HepG2 (cell line): Measurements from ENCODE around the gene LRPAP1. TPM values are rescaled to one million over a fixed set of nuclear protein-coding genes. Genes with fewer than 3 reads are reported as not detected.

Source experiments
- ATAC-seq: fragments of 200-7000 bp; cut with Tn5 transposase; 3 replicates; pipeline ENCODE4 v1.9.1; 2020; ENCODE audit warnings: mild to moderate bottlenecking, moderate library complexity
- BruUV-seq: library from RNA; stranded (reverse); fragments of 400-500 nt; replicated peaks from 2 replicates; lab custom pipeline; 2021; lab: Mats Ljungman, UMichigan
- CTCF ChIA-PET: fragments of 300-600 bp; formaldehyde crosslinking; extraction: SDS; loops from one replicate; lab custom pipeline; 2021; ENCODE audit warnings: low total read pairs, inconsistent platforms, low intra/inter-chr PET ratio; lab: Yijun Ruan, JAX
- POLR2A ChIA-PET: fragments of 350-600 bp; sonication (Branson Sonifier 250); formaldehyde crosslinking; loops from one replicate; lab custom pipeline; 2020; ENCODE audit warnings: antibody characterized with exemption, inconsistent platforms; lab: Yijun Ruan, JAX
- DNase-seq: peaks from one replicate; pipeline ENCODE4 v3.0.0-alpha.2; 2015; ENCODE audit warnings: low spot score
- FAIRE-seq: peaks from 3 replicates; lab custom pipeline; 2011; peaks lifted over from hg19 to GRCh38; lab: Jason Lieb, UNC
- H2AFZ ChIP-seq: one replicate; pipeline ENCODE4 v1.6.1; 2011; ENCODE audit warnings: low read length, inconsistent platforms
- H3K27ac ChIP-seq: fragments of 300-600 bp; 3 replicates; pipeline ENCODE4 v1.8.0; 2011; ENCODE audit warnings: mixed run types, mild to moderate bottlenecking, mixed read lengths, low read length, inconsistent platforms; ENCODE audit not compliant: insufficient read depth; ENCODE audit errors: extremely low read length
- H3K27me3 ChIP-seq, 2 experiments: fragments of 200-600 bp in 1 of 2; 2 replicates in 1 of 2; 3 replicates in 1 of 2; pipeline versions ENCODE4 v1.6.0 to v1.8.0; 2011; ENCODE audit warnings: low read length in 2 of 2, mild to moderate bottlenecking in 2 of 2, moderate library complexity in 2 of 2, inconsistent platforms in 1 of 2; ENCODE audit not compliant: insufficient read depth in 2 of 2, control insufficient read depth in 1 of 2
- H3K36me3 ChIP-seq, 2 experiments: fragments of 200-600 bp in 1 of 2; replicated peaks in 1 of 2; 2 replicates in 1 of 2; 3 replicates in 1 of 2; pipeline versions ENCODE4 v1.5.1 to v1.8.0; 2011; ENCODE audit warnings: low read length in 2 of 2, inconsistent platforms in 1 of 2; ENCODE audit not compliant: insufficient read depth in 2 of 2, control insufficient read depth in 1 of 2
- H3K4me1 ChIP-seq: 2 replicates; pipeline ENCODE4 v1.5.1; 2012; ENCODE audit warnings: low read length, inconsistent platforms; ENCODE audit not compliant: insufficient read depth
- H3K4me2 ChIP-seq: 2 replicates; pipeline ENCODE4 v1.6.0; 2011; ENCODE audit warnings: low read depth, low read length, inconsistent platforms
- H3K4me3 ChIP-seq, 3 experiments: fragments of 200-600 bp in 1 of 3; sonication (generic), shearing (Covaris generic) in 1 of 3; replicated peaks in 1 of 3; 2 replicates each; pipeline ENCODE4 v1.5.1; 2011 to 2016; ENCODE audit warnings: low read length in 3 of 3, inconsistent platforms in 2 of 3, low read depth in 2 of 3, mild to moderate bottlenecking in 2 of 3, control low read depth in 1 of 3, mixed read lengths in 1 of 3; ENCODE audit not compliant: insufficient read depth in 1 of 3
- H3K79me2 ChIP-seq: one replicate; pipeline ENCODE4 v1.6.1; 2011; ENCODE audit warnings: low read length, inconsistent platforms; ENCODE audit not compliant: insufficient read depth
- H3K9ac ChIP-seq: 2 replicates; pipeline ENCODE4 v1.6.0; 2011; ENCODE audit warnings: mild to moderate bottlenecking, low read depth, low read length, inconsistent platforms; ENCODE audit not compliant: insufficient read depth
- H3K9me3 ChIP-seq: 2 replicates; pipeline ENCODE4 v1.5.1; 2012; ENCODE audit warnings: mild to moderate bottlenecking, low read length
- H4K20me1 ChIP-seq: 2 replicates; pipeline ENCODE4 v1.6.0; 2011; ENCODE audit warnings: inconsistent platforms, mild to moderate bottlenecking, low read length, moderate library complexity; ENCODE audit not compliant: insufficient read depth
- AGO2 ChIP-seq: fragments of 200-400 bp; formaldehyde crosslinking; optimal IDR thresholded peaks from 2 replicates; pipeline ENCODE3; 2017; ENCODE audit warnings: mild to moderate bottlenecking, low read depth, low read length, moderate library complexity
- ARHGAP35 ChIP-seq: sonication (generic); formaldehyde crosslinking; IDR thresholded peaks from 2 replicates; pipeline ENCODE4 v1.9.0; 2022; ENCODE audit warnings: mild to moderate bottlenecking, inconsistent platforms, moderate library complexity, missing genetic modification reagents, borderline replicate concordance
- GATA4 ChIP-seq: sonication (generic); IDR thresholded peaks from 2 replicates; pipeline ENCODE4 v1.6.1; 2016; ENCODE audit warnings: antibody characterized with exemption, low read depth, borderline replicate concordance
- PRDM15 ChIP-seq: sonication (generic); formaldehyde crosslinking; IDR thresholded peaks from 2 replicates; pipeline ENCODE4 v1.4.0; 2020; ENCODE audit warnings: missing genetic modification reagents
- RBM22 ChIP-seq: fragments of 200-400 bp; formaldehyde crosslinking; optimal IDR thresholded peaks from 2 replicates; pipeline ENCODE3; 2017; ENCODE audit warnings: mild to moderate bottlenecking, low read length, moderate library complexity
- THAP8 ChIP-seq: sonication (generic); formaldehyde crosslinking; IDR thresholded peaks from 2 replicates; pipeline ENCODE4 v1.5.1; 2020; ENCODE audit warnings: missing genetic modification reagents, mild to moderate bottlenecking, borderline replicate concordance
- ZC3H13 ChIP-seq: sonication (generic); formaldehyde crosslinking; IDR thresholded peaks from 2 replicates; pipeline ENCODE4 v1.8.1; 2023; ENCODE audit warnings: mild to moderate bottlenecking, missing genetic modification reagents, moderate library complexity
- ZNF414 ChIP-seq: sonication (generic); formaldehyde crosslinking; IDR thresholded peaks from 2 replicates; pipeline ENCODE4 v1.5.0; 2020; ENCODE audit warnings: missing genetic modification reagents
- ZNF510 ChIP-seq: sonication (generic); formaldehyde crosslinking; IDR thresholded peaks from 2 replicates; pipeline ENCODE4 v1.4.0; 2020; ENCODE audit warnings: low read depth, mild to moderate bottlenecking, missing genetic modification reagents
- ZNF678 ChIP-seq: sonication (generic); formaldehyde crosslinking; IDR thresholded peaks from 2 replicates; pipeline ENCODE4 v1.4.0; 2020; ENCODE audit warnings: mild to moderate bottlenecking, missing genetic modification reagents
- ZNF792 ChIP-seq: IDR thresholded peaks from 2 replicates; pipeline ENCODE4 v1.6.1; 2016
- WGBS: methylation state at CpG from one replicate; pipeline ENCODE4 v1.1.6; 2017; ENCODE audit warnings: low lambda C conversion rate; 5-methylcytosine and 5-hydroxymethylcytosine counted together
- in situ Hi-C: cut with HindIII; loops from 2 replicates; pipeline ENCODE4 v1.10.0; 2017; ENCODE audit warnings: low pct_unique_long_range_greater_than_20kb; ENCODE audit not compliant: extremely low pct_ligation_motif_present
- intact Hi-C: fragments of 100-400 bp; cut with micrococcal nuclease; formaldehyde crosslinking; loops from one replicate; pipeline ENCODE4 v1.10.0; 2022; ENCODE audit not compliant: unreplicated experiment
- polyA plus RNA-seq, 8 experiments: library from polyadenylated mRNA; depleted of rRNA in 3 of 8; stranded (reverse) in 7 of 8; unstranded in 1 of 8; fragments of >200 nt; fragmentation: Illumina TruSeq in 4 of 8; extraction: Trizol in 4 of 8; gene quantifications; 2 replicates each; pipeline versions ENCODE4 v1.2.1 to v1.2.3, GENCODE V29; 2011 to 2016; ENCODE audit warnings: low read depth in 4 of 8, missing spikeins in 1 of 8, mixed read lengths in 1 of 8; ENCODE audit not compliant: insufficient read depth in 1 of 8
- total RNA-seq, 5 experiments: library from RNA; depleted of rRNA; stranded (reverse); fragments of >200 nt; fragmentation: Illumina TruSeq; extraction: Trizol; gene quantifications; 2 replicates each; pipeline ENCODE4 v1.2.3, GENCODE V29; 2016; ENCODE audit warnings: low read depth in 1 of 5
- TF ChIP-seq, protein P1 (sequence below): sonication (generic); formaldehyde crosslinking; IDR thresholded peaks from 2 replicates; pipeline ENCODE4 v1.4.0; 2020; ENCODE audit warnings: missing genetic modification reagents; ENCODE audit errors: not compliant biosample characterization

The LRPAP1 gene
- total and polyA plus RNA-seq, 2 of the 13 experiments (the other 11 are each of a cell fraction or from before 2014, with no cell fraction given), result 153 to 191 TPM

DNA sequence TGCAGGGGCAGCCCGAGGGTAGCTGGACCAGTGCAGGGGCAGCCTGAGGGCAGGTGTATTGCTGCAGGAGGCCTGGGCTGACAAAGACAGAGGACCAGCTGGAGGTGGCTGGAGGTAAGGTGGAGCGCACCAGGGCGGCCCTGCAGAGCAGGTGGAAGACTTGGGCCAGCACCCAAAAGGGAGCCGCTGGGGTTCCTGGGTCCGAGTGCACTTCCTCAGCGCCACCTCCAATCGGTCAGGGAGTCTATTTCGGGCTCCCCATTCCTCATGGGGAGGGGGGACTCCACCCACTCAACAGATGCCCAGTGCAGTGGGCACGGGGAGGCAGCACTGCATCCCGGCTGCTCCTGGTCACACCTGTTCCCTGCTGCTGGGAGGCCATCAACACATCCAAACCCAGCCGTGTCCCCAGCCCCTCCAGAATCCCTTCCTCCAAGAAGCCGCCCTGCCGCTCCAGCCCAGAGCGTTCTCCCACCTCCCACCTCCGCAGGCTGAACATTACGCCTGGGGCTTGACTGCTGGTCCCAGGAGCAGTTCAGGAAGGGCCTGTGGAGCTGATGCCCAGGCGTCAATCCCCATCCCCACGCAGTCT is 1.5 kb downstream of the LRPAP1 start:
- Histone ChIP-seq H2AFZ (no peak overlapping the region), H3K4me3 (peak overlapping the region; percentile 90 to 99 (median 98)), H3K4me1 (peaks cover 28% of the 10 kb centered on the region), H3K79me2 (peaks cover 40% of the 10 kb centered on the region), H3K9ac (peak overlapping the region; percentile 85), H3K9me3 (no peaks in the 10 kb centered on the region), H3K27ac (no peak overlapping the region), H4K20me1 (peaks cover 12% of the 10 kb centered on the region; the same call in 1 of the 2 replicates), H3K27me3 (peaks cover 0 to 7% of the 10 kb centered on the region in 2 experiments; a peak in 2 of 5 replicates), H3K4me2 (peak overlapping the region; percentile 100), H3K36me3 (peaks cover 13 to 23% of the 10 kb centered on the region in 2 experiments; a peak in 4 of 5 replicates)
- in situ Hi-C loops, result no loop called here
- intact Hi-C loops, result no loop called here
- ATAC-seq, result no peak
- no peak for FAIRE-seq
- TF ChIP-seq ARHGAP35 (no peak), RBM22 (no peak), ZNF414 (CRISPR knock-in tag) (no peak), AGO2 (peak; percentile 59)
- BruUV-seq, result no TSS peak
- ChIA-PET POLR2A (no interaction called here), CTCF (no interaction called here)
- WGBS, result 87% methylated on average over 13 of the region's 18 CpGs
- DNase-seq, result no peak

GRCh38 chr4:3530051-3530450 is 2.2 kb downstream of the LRPAP1 start:
- Histone ChIP-seq H2AFZ (no peak overlapping the region), H3K4me2 (peak overlapping the region; percentile 100; the same call in 1 of the 2 replicates), H4K20me1 (peaks cover 12% of the 10 kb centered on the region; the same call in 1 of the 2 replicates), H3K27me3 (peaks cover 0 to 7% of the 10 kb centered on the region in 2 experiments; a peak in 2 of 5 replicates), H3K36me3 (peaks cover 17 to 24% of the 10 kb centered on the region in 2 experiments; a peak in 4 of 5 replicates), H3K9ac (no peak overlapping the region), H3K4me1 (peaks cover 28% of the 10 kb centered on the region), H3K9me3 (no peaks in the 10 kb centered on the region), H3K79me2 (peaks cover 40% of the 10 kb centered on the region), H3K27ac (no peak overlapping the region), H3K4me3 (no peak overlapping the region)
- ChIA-PET POLR2A (no interaction called here), CTCF (no interaction called here)
- 97% methylated on average over 14 of the region's 16 CpGs for whole genome bisulfite sequencing
- no peak for ATAC-seq
- intact Hi-C loops (no loop called here), in situ Hi-C loops (no loop called here)
- no TSS peak for BruUV-seq
- no peak for FAIRE-seq
- DNase-seq, result no peak
- TF ChIP-seq ZNF678 (no peak), PRDM15 (no peak), ZC3H13 (CRISPR knock-in tag) (no peak), ZNF792 (CRISPR knock-in tag) (no peak), THAP8 (no peak), GATA4 (no peak), ZNF510 (CRISPR knock-in tag) (no peak)
- TF ChIP-seq, protein P1, sequence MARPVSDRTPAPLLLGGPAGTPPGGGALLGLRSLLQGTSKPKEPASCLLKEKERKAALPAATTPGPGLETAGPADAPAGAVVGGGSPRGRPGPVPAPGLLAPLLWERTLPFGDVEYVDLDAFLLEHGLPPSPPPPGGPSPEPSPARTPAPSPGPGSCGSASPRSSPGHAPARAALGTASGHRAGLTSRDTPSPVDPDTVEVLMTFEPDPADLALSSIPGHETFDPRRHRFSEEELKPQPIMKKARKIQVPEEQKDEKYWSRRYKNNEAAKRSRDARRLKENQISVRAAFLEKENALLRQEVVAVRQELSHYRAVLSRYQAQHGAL (CRISPR knock-in tag), result no peak
